GM12878 (cell line): ENCODE results near the gene COL24A1. TPM values are rescaled to one million over a fixed set of nuclear protein-coding genes. Genes with fewer than 3 reads are reported as not detected.

Experiments used
- ATAC-seq: fragments of 200-7000 bp; cut with Tn5 transposase; 3 replicates; pipeline ENCODE4 v1.9.1; 2020; ENCODE audit warnings: mild to moderate bottlenecking, moderate library complexity
- BruUV-seq: library from RNA; stranded (reverse); fragments of 400-500 nt; replicated peaks from 2 replicates; lab custom pipeline; 2021; lab: Mats Ljungman, UMichigan
- CTCF ChIA-PET: fragments of 300-600 bp; sonication (Branson Sonifier 250); formaldehyde crosslinking; extraction: SDS; loops from one replicate; lab custom pipeline; 2021; ENCODE audit warnings: inconsistent platforms; lab: Yijun Ruan, JAX
- POLR2A ChIA-PET: fragments of 350-600 bp; formaldehyde crosslinking; extraction: SDS; loops from one replicate; lab custom pipeline; 2021; ENCODE audit warnings: inconsistent platforms; lab: Charles Lee
- RAD21 ChIA-PET: fragments of 300-600 bp; sonication (Branson Sonifier 250); formaldehyde crosslinking; loops from one replicate; lab custom pipeline; 2023; ENCODE audit warnings: antibody characterized with exemption; ENCODE audit not compliant: unreplicated experiment; lab: Charles Lee
- SMC1A ChIA-PET: fragments of 300-600 bp; sonication (Branson Sonifier 250); formaldehyde crosslinking; loops from one replicate; lab custom pipeline; 2023; ENCODE audit not compliant: unreplicated experiment, uncharacterized antibody; lab: Charles Lee
- DNase-seq: peaks from one replicate; pipeline ENCODE4 v3.0.0-alpha.2; 2011; ENCODE audit warnings: low read depth, low spot score
- FAIRE-seq: peaks from 3 replicates; lab custom pipeline; 2011; peaks lifted over from hg19 to GRCh38; lab: Jason Lieb, UNC
- H2AFZ ChIP-seq: 2 replicates; pipeline ENCODE4 v1.6.0; 2011; ENCODE audit warnings: low read depth, low read length, control low read depth; ENCODE audit not compliant: control insufficient read depth
- H3K27ac ChIP-seq: 2 replicates; pipeline ENCODE4 v1.5.1; 2011; ENCODE audit warnings: control low read depth; ENCODE audit not compliant: control insufficient read depth, insufficient read depth
- H3K27me3 ChIP-seq, 2 experiments: replicated peaks in 1 of 2; 2 replicates each; pipeline versions ENCODE4 v1.6.0 to v1.6.1; 2011; ENCODE audit warnings: low read length in 1 of 2; ENCODE audit not compliant: control insufficient read depth in 2 of 2, insufficient read depth in 2 of 2
- H3K36me3 ChIP-seq, 2 experiments: 2 replicates each; pipeline ENCODE4 v1.5.1; 2011; ENCODE audit warnings: low read length in 1 of 2; ENCODE audit not compliant: control insufficient read depth in 2 of 2, insufficient read depth in 2 of 2
- H3K4me1 ChIP-seq: 2 replicates; pipeline ENCODE4 v1.6.1; 2011; ENCODE audit warnings: mild to moderate bottlenecking, low read length, moderate library complexity, mixed read lengths; ENCODE audit not compliant: control insufficient read depth, insufficient read depth
- H3K4me2 ChIP-seq: 2 replicates; pipeline ENCODE4 v1.6.0; 2011; ENCODE audit warnings: control low read depth; ENCODE audit not compliant: control insufficient read depth, insufficient read depth
- H3K4me3 ChIP-seq: fragments of 200-600 bp; sonication (generic); 2 replicates; pipeline ENCODE4 v1.5.1; 2016
- H3K79me2 ChIP-seq: 2 replicates; pipeline ENCODE4 v1.6.0; 2011; ENCODE audit warnings: low read length; ENCODE audit not compliant: control insufficient read depth, insufficient read depth
- H3K9ac ChIP-seq: 2 replicates; pipeline ENCODE4 v1.8.0; 2011; ENCODE audit warnings: low read length, control low read depth, mixed read lengths; ENCODE audit not compliant: control insufficient read depth, insufficient read depth
- H3K9me3 ChIP-seq: replicated peaks from 3 replicates; pipeline ENCODE4 v1.5.1; 2011; ENCODE audit warnings: mild to moderate bottlenecking, low read length; ENCODE audit not compliant: control insufficient read depth, insufficient read depth
- H4K20me1 ChIP-seq: 2 replicates; pipeline ENCODE4 v1.6.0; 2011; ENCODE audit not compliant: control insufficient read depth, insufficient read depth
- CREB1 ChIP-seq: IDR thresholded peaks from 2 replicates; pipeline ENCODE4 v1.6.1; 2012; ENCODE audit warnings: low read depth, mild to moderate bottlenecking, inconsistent platforms
- E4F1 ChIP-seq: fragments of 450-650 bp; IDR thresholded peaks from 2 replicates; pipeline ENCODE4 v1.6.1; 2018; ENCODE audit warnings: borderline replicate concordance, mild to moderate bottlenecking; ENCODE audit not compliant: partially characterized antibody
- KLF5 ChIP-seq: fragments of 450-650 bp; IDR thresholded peaks from 2 replicates; pipeline ENCODE4 v1.6.1; 2014; ENCODE audit warnings: mild to moderate bottlenecking; ENCODE audit not compliant: partially characterized antibody
- NR2C2 ChIP-seq: IDR thresholded peaks from 2 replicates; pipeline ENCODE4 v1.6.1; 2011; ENCODE audit warnings: borderline replicate concordance, low read depth; ENCODE audit not compliant: control insufficient read depth, insufficient read length
- RBBP5 ChIP-seq: fragments of 200-600 bp; sonication (generic); conservative IDR thresholded peaks from 2 replicates; pipeline ENCODE4 v1.6.1; 2016
- RFX5 ChIP-seq: IDR thresholded peaks from 2 replicates; pipeline ENCODE4 v1.6.1; 2011; ENCODE audit warnings: low read depth, low read length, improper control_type of control experiment
- SMAD5 ChIP-seq: IDR thresholded peaks from 2 replicates; pipeline ENCODE4 v1.6.1; 2016; ENCODE audit warnings: antibody characterized with exemption, low read depth
- SMARCA5 ChIP-seq: fragments of 450-650 bp; IDR thresholded peaks from 2 replicates; pipeline ENCODE4 v1.6.1; 2017; ENCODE audit warnings: mild to moderate bottlenecking
- SPI1 ChIP-seq: IDR thresholded peaks from 2 replicates; pipeline ENCODE4 v1.6.1; 2011; ENCODE audit warnings: low read depth, mild to moderate bottlenecking, low read length, moderate library complexity, borderline replicate concordance; ENCODE audit not compliant: insufficient read depth
- TCF12 ChIP-seq: IDR thresholded peaks from 2 replicates; pipeline ENCODE4 v1.6.1; 2011; ENCODE audit warnings: low read depth, mild to moderate bottlenecking, low read length
- ZNF24 ChIP-seq: fragments of 450-650 bp; IDR thresholded peaks from 2 replicates; pipeline ENCODE4 v1.6.1; 2017; ENCODE audit warnings: antibody characterized with exemption, mild to moderate bottlenecking
- whole genome bisulfite sequencing: methylation state at CpG from one replicate; pipeline ENCODE4 v1.1.6; 2016; ENCODE audit warnings: low lambda C conversion rate; ENCODE audit not compliant: insufficient replicate concordance, insufficient coverage; ENCODE audit errors: missing lambda C conversion rate; 5-methylcytosine and 5-hydroxymethylcytosine counted together
- in situ Hi-C: fragments of 300-500 bp; cut with MboI; formaldehyde crosslinking; loops from 9 replicates; pipeline ENCODE4 v1.14.3; 2018; ENCODE audit warnings: mixed read lengths
- intact Hi-C: fragments of 100-400 bp; cut with micrococcal nuclease; formaldehyde crosslinking; loops from one replicate; pipeline ENCODE4 v1.14.2; 2022; ENCODE audit not compliant: unreplicated experiment
- polyA plus RNA-seq, 11 experiments: library from polyadenylated mRNA; depleted of rRNA in 4 of 11; unstranded in 6 of 11; stranded (reverse) in 5 of 11; fragments of >200 nt; fragmentation: Nextera tagmentation in 4 of 11; fragmentation: Illumina TruSeq in 1 of 11; extraction: Ambion mirVana in 4 of 11; extraction: Trizol in 1 of 11; gene quantifications; 1 replicate in 1 of 11; 2 replicates in 10 of 11; pipeline versions ENCODE4 v1.2.1 to v1.2.3, GENCODE V29; 2011 to 2016; ENCODE audit warnings: inconsistent platforms in 2 of 11, missing spikeins in 2 of 11, low read depth in 1 of 11
- total RNA-seq, 4 experiments: library from RNA; depleted of rRNA in 3 of 4; stranded (reverse); fragments of >200 nt in 3 of 4; fragmentation: Illumina TruSeq in 1 of 4; extraction: Trizol in 1 of 4; gene quantifications; 2 replicates each; pipeline versions ENCODE4 v1.2.1 to v1.2.3, GENCODE V29; 2013 to 2021
- TF ChIP-seq, protein P1 (sequence below): fragments of 450-650 bp; IDR thresholded peaks from 2 replicates; pipeline ENCODE4 v1.6.1; 2017; ENCODE audit warnings: borderline replicate concordance
- TF ChIP-seq, protein P2 (sequence below): fragments of 450-650 bp; IDR thresholded peaks from 2 replicates; pipeline ENCODE4 v1.6.1; 2017; ENCODE audit warnings: low read depth, mild to moderate bottlenecking, moderate library complexity

The COL24A1 gene
- total and polyA plus RNA-seq, 10 of the 15 experiments (the other 5 are each of a cell fraction or from before 2014, with no cell fraction given) = 0.19 to 4.1 (median 2.0) TPM

DNA sequence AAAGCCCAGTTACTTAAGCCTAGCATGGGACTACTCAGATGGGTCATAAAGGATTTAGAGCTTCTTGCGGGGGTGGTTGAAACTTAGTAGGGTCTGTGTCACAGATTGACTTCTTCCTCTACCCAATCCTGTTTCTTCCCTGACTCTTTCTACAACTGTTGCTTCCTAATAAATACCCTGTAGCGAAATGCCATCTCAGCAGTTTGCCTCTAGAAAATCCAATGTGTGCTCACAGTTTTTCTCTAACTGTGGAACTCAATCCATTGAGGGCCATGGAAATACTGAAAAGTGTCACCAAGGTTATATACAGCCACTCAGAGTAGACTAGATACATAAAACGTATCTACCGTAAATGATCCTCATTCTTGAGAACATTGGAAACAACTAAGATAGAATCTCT, 217.7 kb downstream of the COL24A1 start:
- in situ Hi-C loops = no loop called here
- Histone ChIP-seq H3K79me2 (no peaks in the 10 kb centered on the region), H3K9ac (no peak overlapping the region), H3K27me3 (no peaks in the 10 kb centered on the region), H4K20me1 (no peaks in the 10 kb centered on the region), H2AFZ (no peak overlapping the region), H3K27ac (no peak overlapping the region), H3K4me3 (no peak overlapping the region), H3K36me3 (no peaks in the 10 kb centered on the region), H3K4me1 (peaks cover 4% of the 10 kb centered on the region; the same call in 1 of the 2 replicates), H3K9me3 (no peaks in the 10 kb centered on the region), H3K4me2 (no peak overlapping the region)
- SMC1A ChIA-PET = no interaction called here
- CTCF ChIA-PET = no interaction called here
- TF ChIP-seq SMAD5 (no peak), ZNF24 (no peak), RBBP5 (no peak), NR2C2 (no peak), SMARCA5 (no peak), KLF5 (no peak), E4F1 (no peak), SPI1 (no peak), CREB1 (no peak), TCF12 (no peak), RFX5 (no peak)
- TF ChIP-seq, protein P1, sequence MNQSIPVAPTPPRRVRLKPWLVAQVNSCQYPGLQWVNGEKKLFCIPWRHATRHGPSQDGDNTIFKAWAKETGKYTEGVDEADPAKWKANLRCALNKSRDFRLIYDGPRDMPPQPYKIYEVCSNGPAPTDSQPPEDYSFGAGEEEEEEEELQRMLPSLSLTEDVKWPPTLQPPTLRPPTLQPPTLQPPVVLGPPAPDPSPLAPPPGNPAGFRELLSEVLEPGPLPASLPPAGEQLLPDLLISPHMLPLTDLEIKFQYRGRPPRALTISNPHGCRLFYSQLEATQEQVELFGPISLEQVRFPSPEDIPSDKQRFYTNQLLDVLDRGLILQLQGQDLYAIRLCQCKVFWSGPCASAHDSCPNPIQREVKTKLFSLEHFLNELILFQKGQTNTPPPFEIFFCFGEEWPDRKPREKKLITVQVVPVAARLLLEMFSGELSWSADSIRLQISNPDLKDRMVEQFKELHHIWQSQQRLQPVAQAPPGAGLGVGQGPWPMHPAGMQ = no peak
- TF ChIP-seq, protein P2, sequence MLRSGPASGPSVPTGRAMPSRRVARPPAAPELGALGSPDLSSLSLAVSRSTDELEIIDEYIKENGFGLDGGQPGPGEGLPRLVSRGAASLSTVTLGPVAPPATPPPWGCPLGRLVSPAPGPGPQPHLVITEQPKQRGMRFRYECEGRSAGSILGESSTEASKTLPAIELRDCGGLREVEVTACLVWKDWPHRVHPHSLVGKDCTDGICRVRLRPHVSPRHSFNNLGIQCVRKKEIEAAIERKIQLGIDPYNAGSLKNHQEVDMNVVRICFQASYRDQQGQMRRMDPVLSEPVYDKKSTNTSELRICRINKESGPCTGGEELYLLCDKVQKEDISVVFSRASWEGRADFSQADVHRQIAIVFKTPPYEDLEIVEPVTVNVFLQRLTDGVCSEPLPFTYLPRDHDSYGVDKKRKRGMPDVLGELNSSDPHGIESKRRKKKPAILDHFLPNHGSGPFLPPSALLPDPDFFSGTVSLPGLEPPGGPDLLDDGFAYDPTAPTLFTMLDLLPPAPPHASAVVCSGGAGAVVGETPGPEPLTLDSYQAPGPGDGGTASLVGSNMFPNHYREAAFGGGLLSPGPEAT = no peak
- FAIRE-seq (no peak), DNase-seq (no peak), ATAC-seq (no peak)
- intact Hi-C loops = no loop called here
- WGBS = 65% methylated on average over 4 of the region's 4 CpGs
- POLR2A ChIA-PET = no interaction called here
- RAD21 ChIA-PET = no interaction called here
- BruUV-seq = no TSS peak
